PC-9 (cell line): ENCODE data around the gene MIX23. TPM values are rescaled to one million over a fixed set of nuclear protein-coding genes. Genes with fewer than 3 reads are reported as not detected.

Source experiments
- BruUV-seq: library from RNA; stranded (reverse); fragments of 400-500 nt; replicated peaks from 2 replicates; lab custom pipeline; 2021; lab: Mats Ljungman, UMichigan
- CTCF ChIA-PET: fragments of 300-600 bp; sonication (Branson Sonifier 250); formaldehyde crosslinking; loops from one replicate; lab custom pipeline; 2022; ENCODE audit warnings: antibody characterized with exemption; lab: Charles Lee
- POLR2A ChIA-PET: fragments of 300-600 bp; sonication (Branson Sonifier 250); formaldehyde crosslinking; loops from one replicate; lab custom pipeline; 2022; ENCODE audit warnings: antibody characterized with exemption; ENCODE audit not compliant: unreplicated experiment; lab: Charles Lee
- DNase-seq, 2 experiments: peaks; one replicate each; pipeline versions ENCODE4 v3.0.0 to v3.0.0-alpha.2; 2015 to 2022; ENCODE audit warnings: mixed read lengths in 1 of 2
- H2AFZ ChIP-seq: fragments of 200-600 bp; sonication (generic); 2 replicates; pipeline ENCODE4 v1.8.1; 2017; ENCODE audit warnings: antibody characterized with exemption
- H3F3A ChIP-seq: fragments of 200-600 bp; sonication (generic); 2 replicates; pipeline ENCODE4 v1.8.1; 2017; ENCODE audit warnings: antibody characterized with exemption, mild to moderate bottlenecking, low read depth; ENCODE audit not compliant: insufficient read depth
- H3K27ac ChIP-seq: fragments of 200-600 bp; sonication (generic); 2 replicates; pipeline ENCODE4 v1.6.1; 2016; ENCODE audit warnings: mixed run types
- H3K27me3 ChIP-seq: fragments of 200-600 bp; sonication (generic); 2 replicates; pipeline ENCODE4 v1.6.1; 2016; ENCODE audit warnings: low read depth, mixed run types; ENCODE audit not compliant: insufficient read depth
- H3K36me3 ChIP-seq: fragments of 200-600 bp; sonication (generic); 2 replicates; pipeline ENCODE4 v1.6.1; 2016; ENCODE audit warnings: low read depth, mixed run types
- H3K4me1 ChIP-seq: fragments of 200-600 bp; sonication (generic); replicated peaks from 2 replicates; pipeline ENCODE4 v1.6.1; 2016; ENCODE audit warnings: mixed run types; ENCODE audit not compliant: insufficient read depth
- H3K4me2 ChIP-seq: fragments of 200-600 bp; sonication (generic); 2 replicates; pipeline ENCODE4 v1.6.1; 2017; ENCODE audit warnings: mixed run types
- H3K4me3 ChIP-seq: fragments of 200-600 bp; sonication (generic); 2 replicates; pipeline ENCODE4 v1.6.1; 2016; ENCODE audit warnings: mixed run types
- H3K79me2 ChIP-seq: fragments of 200-600 bp; sonication (generic); 2 replicates; pipeline ENCODE4 v1.6.1; 2017; ENCODE audit warnings: low read depth, mixed run types
- H3K9me2 ChIP-seq: fragments of 200-600 bp; sonication (generic); 2 replicates; pipeline ENCODE4 v1.8.1; 2017; ENCODE audit warnings: mild to moderate bottlenecking; ENCODE audit not compliant: insufficient read depth
- H3K9me3 ChIP-seq: fragments of 200-600 bp; sonication (generic); 2 replicates; pipeline ENCODE4 v1.8.1; 2016; ENCODE audit warnings: low read depth; ENCODE audit not compliant: insufficient read depth
- H4K20me1 ChIP-seq: fragments of 200-600 bp; sonication (generic); 2 replicates; pipeline ENCODE4 v1.8.1; 2017; ENCODE audit not compliant: insufficient read depth
- EZH2 ChIP-seq: fragments of 200-600 bp; sonication (generic); IDR thresholded peaks from 2 replicates; pipeline ENCODE4 v1.8.0; 2017; ENCODE audit warnings: antibody characterized with exemption, low read depth
- intact Hi-C: fragments of 100-400 bp; cut with micrococcal nuclease; formaldehyde crosslinking; loops from one replicate; pipeline ENCODE4 v1.10.0; 2022; ENCODE audit not compliant: unreplicated experiment
- total RNA-seq: library from RNA; stranded (reverse); gene quantifications from 2 replicates; pipeline ENCODE4 v1.2.3, GENCODE V29; 2021
- TF ChIP-seq, protein P1 (sequence below): fragments of 200-600 bp; sonication (generic); conservative IDR thresholded peaks from 2 replicates; pipeline ENCODE4 v1.6.1; 2017; ENCODE audit warnings: mixed run types, antibody characterized with exemption, mild to moderate bottlenecking, moderate library complexity

MIX23 gene
- total RNA-seq, 1 experiment from 2014 or later, result 63.6 TPM

DNA sequence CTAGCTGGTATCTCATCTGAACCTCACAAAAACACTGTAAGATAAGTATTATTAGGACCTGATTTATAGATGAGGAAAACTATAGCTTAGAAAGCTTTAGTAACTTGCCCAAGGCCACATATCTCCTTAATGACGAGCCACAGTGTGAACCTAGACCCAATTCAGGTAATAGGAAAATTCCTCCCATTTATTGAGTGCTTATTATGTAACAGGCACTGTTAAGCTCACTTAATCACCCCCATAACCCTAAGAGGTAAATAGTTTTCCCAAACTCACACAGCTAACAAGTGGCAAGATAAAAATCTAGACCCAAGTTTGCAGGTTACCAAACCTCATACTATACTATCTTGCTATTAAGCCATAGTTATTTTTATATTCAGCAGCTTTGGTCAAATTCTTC lies 24.9 kb upstream of the MIX23 start:
- Histone ChIP-seq H3K4me1 (peaks cover 12% of the 10 kb centered on the region), H3K79me2 (0 out of 2 replicates have a peak, but pooled peaks cover under 1% of the 10 kb centered on the region), H3F3A (peaks cover 5% of the 10 kb centered on the region; the same call in 1 of the 2 replicates), H3K27me3 (no peaks in the 10 kb centered on the region), H3K9me3 (no peaks in the 10 kb centered on the region), H3K36me3 (0 out of 2 replicates have a peak, but pooled peaks cover 9% of the 10 kb centered on the region), H2AFZ (no peak overlapping the region), H3K9me2 (no peaks in the 10 kb centered on the region), H4K20me1 (no peaks in the 10 kb centered on the region), H3K27ac (peak overlapping the region; percentile 44), H3K4me3 (no peak overlapping the region), H3K4me2 (peak overlapping the region; percentile 12)
- no TSS peak for BruUV-seq
- DNase-seq, result peak in 1 of 2 experiments; percentile 82
- CTCF ChIA-PET, result interaction anchor here (0.6 kb wide), 1 partner anchor 233 kb away, joined by 3 read pairs; no protein-coding TSS in a partner anchor
- POLR2A ChIA-PET, result interaction anchor here (1.0 kb wide), 1 partner anchor 24 kb away, joined by 6 read pairs; the partner anchor contains the start of gene FAM162A
- intact Hi-C loops, result no loop called here
- TF ChIP-seq, protein P1, sequence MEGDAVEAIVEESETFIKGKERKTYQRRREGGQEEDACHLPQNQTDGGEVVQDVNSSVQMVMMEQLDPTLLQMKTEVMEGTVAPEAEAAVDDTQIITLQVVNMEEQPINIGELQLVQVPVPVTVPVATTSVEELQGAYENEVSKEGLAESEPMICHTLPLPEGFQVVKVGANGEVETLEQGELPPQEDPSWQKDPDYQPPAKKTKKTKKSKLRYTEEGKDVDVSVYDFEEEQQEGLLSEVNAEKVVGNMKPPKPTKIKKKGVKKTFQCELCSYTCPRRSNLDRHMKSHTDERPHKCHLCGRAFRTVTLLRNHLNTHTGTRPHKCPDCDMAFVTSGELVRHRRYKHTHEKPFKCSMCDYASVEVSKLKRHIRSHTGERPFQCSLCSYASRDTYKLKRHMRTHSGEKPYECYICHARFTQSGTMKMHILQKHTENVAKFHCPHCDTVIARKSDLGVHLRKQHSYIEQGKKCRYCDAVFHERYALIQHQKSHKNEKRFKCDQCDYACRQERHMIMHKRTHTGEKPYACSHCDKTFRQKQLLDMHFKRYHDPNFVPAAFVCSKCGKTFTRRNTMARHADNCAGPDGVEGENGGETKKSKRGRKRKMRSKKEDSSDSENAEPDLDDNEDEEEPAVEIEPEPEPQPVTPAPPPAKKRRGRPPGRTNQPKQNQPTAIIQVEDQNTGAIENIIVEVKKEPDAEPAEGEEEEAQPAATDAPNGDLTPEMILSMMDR, result no peak
- TF ChIP-seq EZH2, result no peak

DNA sequence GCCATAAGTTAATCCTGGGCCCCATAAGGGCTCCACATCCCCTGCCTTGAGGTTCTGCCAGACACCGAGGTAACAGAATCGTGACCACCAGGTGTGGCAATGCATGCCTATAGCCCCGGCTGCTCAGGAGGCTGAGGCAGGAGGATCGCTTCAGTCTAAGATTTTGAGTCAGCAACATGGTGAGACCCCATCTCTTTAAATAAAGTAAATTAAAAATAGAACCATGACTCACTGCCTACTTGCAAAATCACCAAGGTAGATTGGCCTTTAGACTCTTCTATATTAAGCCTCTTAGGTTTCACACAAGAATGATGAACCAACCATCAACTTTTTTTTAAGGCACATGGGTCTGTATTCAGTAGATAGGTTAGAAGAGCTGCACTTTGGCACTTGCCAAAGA lies 23.2 kb upstream of the MIX23 start:
- intact Hi-C loops, result no loop called here
- CTCF ChIA-PET, result no interaction called here
- Histone ChIP-seq H3K79me2 (no peaks in the 10 kb centered on the region), H3K9me2 (no peaks in the 10 kb centered on the region), H3K4me1 (peaks cover 12% of the 10 kb centered on the region), H3K4me3 (no peak overlapping the region), H3K9me3 (no peaks in the 10 kb centered on the region), H3K4me2 (no peak overlapping the region), H3K27me3 (no peaks in the 10 kb centered on the region), H4K20me1 (no peaks in the 10 kb centered on the region), H3K27ac (no peak overlapping the region), H2AFZ (no peak overlapping the region), H3K36me3 (0 out of 2 replicates have a peak, but pooled peaks cover 9% of the 10 kb centered on the region), H3F3A (0 out of 2 replicates have a peak, but pooled peaks cover 5% of the 10 kb centered on the region)
- TF ChIP-seq EZH2, result no peak
- TF ChIP-seq, protein P1, result no peak
- DNase-seq, result no peak
- BruUV-seq, result no TSS peak
- POLR2A ChIA-PET, result interaction anchor here (0.8 kb wide), 1 partner anchor 10 kb away, joined by 4 read pairs; the partner anchor contains the start of gene WDR5B

DNA sequence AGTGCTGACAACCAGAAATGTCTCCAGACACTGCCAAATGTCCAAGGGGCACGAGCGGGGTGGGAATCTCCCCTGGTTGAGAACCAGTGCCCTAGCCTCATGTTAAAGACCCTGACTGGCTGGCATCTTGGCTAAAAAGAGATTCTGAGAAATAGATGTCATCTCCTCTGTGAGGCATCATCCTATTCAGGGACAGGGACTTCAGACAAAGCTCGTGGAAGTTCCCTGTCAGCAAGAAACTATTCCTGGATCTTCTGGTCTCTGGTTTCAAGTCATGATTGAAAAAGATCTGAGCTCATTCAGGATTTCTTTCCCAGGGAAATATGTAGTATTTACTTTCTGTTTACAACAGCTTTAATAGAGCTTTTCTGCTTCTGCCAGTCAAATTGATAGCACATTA lies 22.0 kb upstream of the MIX23 start:
- H3K9me2 ChIP-seq, result no peaks in the 10 kb centered on the region
- H2AFZ ChIP-seq, result no peak overlapping the region
- H3K4me2 ChIP-seq, result no peak overlapping the region
- no peak for DNase-seq
- TF ChIP-seq, protein P1, result no peak
- TF ChIP-seq EZH2, result no peak
- no TSS peak for BruUV-seq
- CTCF ChIA-PET, result no interaction called here
- H3K27me3 ChIP-seq, result no peaks in the 10 kb centered on the region
- H3K36me3 ChIP-seq, result 0 out of 2 replicates have a peak, but pooled peaks cover 9% of the 10 kb centered on the region
- H3K4me3 ChIP-seq, result no peak overlapping the region
- no peak overlapping the region for H3K27ac ChIP-seq
- no peaks in the 10 kb centered on the region for H3K9me3 ChIP-seq
- no peaks in the 10 kb centered on the region for H3K79me2 ChIP-seq
- intact Hi-C loops, result no loop called here
- H3K4me1 ChIP-seq, result peaks cover 12% of the 10 kb centered on the region
- H4K20me1 ChIP-seq, result no peaks in the 10 kb centered on the region
- POLR2A ChIA-PET, result no interaction called here
- H3F3A ChIP-seq, result 0 out of 2 replicates have a peak, but pooled peaks cover 5% of the 10 kb centered on the region
